KOPT-K1 (cell line): Measurements from ENCODE around the gene VPS13D.

ENCODE experiments used
- H3K27ac ChIP-seq: fragments of 200-600 bp; sonication (generic); 2 replicates; pipeline ENCODE4 v1.5.1; 2016; ENCODE audit warnings: antibody characterized with exemption, mild to moderate bottlenecking, low read depth, low read length; ENCODE audit not compliant: poor library complexity, severe bottlenecking
- H3K36me3 ChIP-seq: fragments of 200-600 bp; sonication (generic); 2 replicates; pipeline ENCODE4 v1.5.1; 2017; ENCODE audit warnings: antibody characterized with exemption, mild to moderate bottlenecking, low read length, moderate library complexity; ENCODE audit not compliant: insufficient read depth
- H3K9me3 ChIP-seq: fragments of 200-600 bp; sonication (generic); 2 replicates; pipeline ENCODE4 v1.5.1; 2017; ENCODE audit warnings: antibody characterized with exemption, low read length, mild to moderate bottlenecking; ENCODE audit not compliant: insufficient read depth, poor library complexity, severe bottlenecking

VPS13D gene

DNA sequence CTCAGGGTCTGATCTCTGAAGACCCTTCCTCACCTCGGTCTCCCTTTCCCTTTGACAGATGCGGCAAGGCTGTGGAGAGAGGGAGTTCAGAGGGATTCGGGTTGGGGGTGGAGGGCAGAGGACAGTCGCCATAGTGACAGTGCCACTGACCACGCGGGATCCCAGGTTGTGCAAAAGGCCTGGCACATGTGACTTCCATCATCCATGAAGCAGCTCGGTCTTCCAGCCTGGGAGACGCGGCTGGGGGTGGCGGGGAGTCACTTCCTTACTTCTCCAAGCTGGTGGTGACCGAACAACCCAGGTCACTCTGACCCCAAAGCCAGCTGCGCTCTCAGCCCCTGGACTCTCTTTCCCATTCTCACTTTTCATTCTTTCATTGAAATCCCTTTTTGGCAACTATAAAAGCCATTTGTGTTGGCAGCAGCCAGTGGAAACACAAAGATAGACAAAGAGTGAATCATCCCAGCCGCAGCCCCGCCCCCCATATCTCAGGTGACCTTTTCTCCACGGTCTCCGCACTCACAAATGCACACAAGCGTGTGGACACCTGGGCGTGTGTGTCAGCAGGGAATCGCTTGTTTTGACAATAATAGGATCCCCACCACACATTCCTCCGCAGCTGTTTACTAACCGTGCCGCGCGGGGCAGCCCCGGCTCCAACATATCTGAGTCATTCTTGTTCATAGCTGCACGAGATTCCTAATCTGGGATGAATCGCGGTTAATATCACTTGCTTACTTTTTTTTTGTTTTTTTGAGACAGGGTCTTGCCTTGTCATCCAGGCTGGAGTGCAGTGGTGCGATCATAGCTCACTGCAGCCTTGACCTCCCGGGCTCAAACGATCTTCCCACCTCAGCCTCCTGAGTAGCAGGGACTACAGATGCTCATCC is 319.9 kb downstream of the VPS13D start:
- Histone ChIP-seq H3K27ac (no peak overlapping the region), H3K9me3 (no peaks in the 10 kb centered on the region), H3K36me3 (no peaks in the 10 kb centered on the region)

DNA sequence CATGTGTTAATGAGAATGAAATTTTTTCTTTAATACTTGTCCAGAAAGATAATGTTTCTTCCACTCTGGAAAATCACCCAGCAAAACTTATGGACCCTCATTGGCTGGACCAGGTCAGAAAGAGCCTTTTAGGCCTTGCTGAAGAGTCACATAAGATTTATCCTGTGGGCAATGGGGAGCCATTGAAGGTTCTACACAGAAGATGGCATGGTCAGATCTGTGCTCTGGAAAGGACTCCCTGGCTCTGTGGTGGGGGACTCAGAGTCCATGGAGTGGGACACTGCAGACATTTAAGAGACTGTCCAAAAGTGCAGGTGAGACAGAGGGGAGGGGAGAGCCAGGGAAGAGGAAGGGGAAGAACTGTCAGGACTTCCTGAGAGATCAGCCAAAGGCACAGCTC is 321.8 kb downstream of the VPS13D start:
- Histone ChIP-seq H3K9me3 (no peaks in the 10 kb centered on the region), H3K36me3 (no peaks in the 10 kb centered on the region)

DNA sequence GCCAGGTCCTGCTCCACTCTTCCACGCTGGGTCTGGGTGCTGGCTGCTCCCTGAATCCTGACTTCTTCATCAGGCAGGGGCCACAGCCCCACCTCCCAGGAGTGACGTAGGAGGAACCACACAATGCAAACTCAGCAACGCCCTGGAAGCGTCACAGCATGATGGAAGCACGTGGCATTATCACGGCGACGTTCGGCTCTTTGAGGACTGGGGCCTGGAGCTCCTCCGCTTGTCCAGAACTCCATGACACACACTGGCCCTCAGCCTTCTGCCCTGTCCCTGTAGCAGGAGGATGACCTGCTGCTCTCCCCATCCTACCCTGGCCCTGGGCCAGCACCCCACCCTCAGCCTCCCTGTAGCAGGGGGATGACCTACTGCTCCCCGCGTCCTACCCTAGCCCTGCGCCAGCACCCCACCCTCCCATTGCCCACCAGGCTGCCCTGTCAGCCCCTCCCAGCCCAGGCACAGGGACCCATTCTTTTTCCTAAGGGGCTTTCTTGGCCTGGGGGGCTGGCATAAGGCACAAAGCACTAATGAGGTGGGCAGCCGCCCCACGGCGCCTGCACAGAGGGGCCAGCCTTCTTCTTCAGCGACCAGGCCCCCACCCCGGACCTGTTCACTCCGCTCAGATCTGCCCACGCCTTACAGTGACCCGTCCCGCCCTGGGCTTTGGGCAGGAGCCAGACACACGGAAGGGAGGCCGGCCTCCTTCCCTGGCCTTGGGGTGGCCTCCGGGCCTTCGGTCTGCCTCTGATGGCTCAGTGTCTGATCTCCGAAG is 322.5 kb downstream of the VPS13D start:
- no peaks in the 10 kb centered on the region for H3K36me3 ChIP-seq
- H3K9me3 ChIP-seq, result no peaks in the 10 kb centered on the region
- H3K27ac ChIP-seq, result no peak overlapping the region

More for the DNA sequence above, 321.8 kb downstream of the VPS13D start:
- H3K27ac ChIP-seq, result no peak overlapping the region

DNA sequence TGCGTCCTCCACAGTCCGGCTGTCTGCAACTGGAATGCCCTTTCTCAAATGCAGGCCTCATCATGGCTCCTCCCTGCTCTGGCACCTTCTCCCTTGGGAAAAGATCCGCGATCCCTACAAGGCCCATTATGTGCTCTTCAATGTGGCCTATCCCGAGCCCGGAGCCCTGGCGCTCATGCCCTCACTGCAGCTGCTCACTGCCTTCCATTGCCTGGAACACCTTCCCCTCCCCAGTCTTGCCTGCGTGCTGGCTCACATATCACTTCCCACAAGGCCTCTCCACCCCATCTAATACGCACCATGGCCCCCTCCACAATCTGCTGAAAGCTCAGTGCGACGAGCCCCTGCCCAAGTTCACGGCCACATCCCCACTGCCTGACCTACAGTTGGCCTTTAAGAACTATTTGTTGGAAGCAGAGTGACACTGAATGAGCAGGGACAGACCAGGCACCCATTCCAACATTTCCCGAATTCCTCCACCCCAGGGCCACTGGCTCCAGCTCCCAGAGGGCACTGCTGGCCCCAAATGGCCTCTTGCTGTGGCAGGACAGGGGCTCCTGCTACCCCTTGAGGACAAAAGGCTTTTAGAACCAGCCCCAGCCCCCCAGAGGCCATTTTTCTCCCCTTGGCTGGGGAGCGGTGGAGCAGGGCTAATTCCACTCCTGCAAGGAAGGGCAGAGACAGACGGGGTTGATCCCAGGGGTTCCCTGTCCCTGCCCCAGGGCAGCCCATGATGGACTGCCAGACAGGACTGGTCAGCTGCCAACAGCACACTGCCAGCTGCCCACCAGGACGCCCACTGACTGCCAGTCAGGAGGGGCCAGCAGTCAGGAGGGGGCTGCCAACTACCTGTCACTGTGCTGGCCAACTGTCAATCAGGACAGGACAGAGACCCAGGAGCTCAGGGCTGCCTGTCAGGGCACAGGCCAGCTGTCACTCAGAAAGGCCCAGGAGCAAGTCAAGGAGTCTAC is 323.4 kb downstream of the VPS13D start:
- no peak overlapping the region for H3K27ac ChIP-seq
- H3K36me3 ChIP-seq, result no peaks in the 10 kb centered on the region
- H3K9me3 ChIP-seq, result no peaks in the 10 kb centered on the region

DNA sequence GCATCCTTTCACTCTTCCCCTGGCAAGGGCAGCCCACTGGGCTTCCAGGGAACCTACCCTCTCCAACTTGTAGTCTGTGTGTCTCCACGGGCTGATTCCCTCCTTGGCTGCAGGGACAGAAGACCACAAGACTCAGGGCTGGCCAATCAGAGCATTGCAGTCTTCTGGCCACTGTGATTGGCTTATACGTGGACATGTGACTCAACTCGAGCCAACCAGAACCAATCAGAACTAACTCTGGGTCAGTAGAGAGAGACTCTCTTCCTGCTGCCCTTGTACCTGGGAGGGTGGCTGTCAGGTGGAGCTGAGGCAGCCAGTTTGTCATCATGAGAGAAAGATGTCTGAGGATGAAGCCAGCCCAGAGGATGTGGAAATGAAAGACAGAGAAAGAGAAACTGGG is 324.1 kb downstream of the VPS13D start:
- Histone ChIP-seq H3K27ac (no peak overlapping the region), H3K36me3 (no peaks in the 10 kb centered on the region), H3K9me3 (no peaks in the 10 kb centered on the region)

DNA sequence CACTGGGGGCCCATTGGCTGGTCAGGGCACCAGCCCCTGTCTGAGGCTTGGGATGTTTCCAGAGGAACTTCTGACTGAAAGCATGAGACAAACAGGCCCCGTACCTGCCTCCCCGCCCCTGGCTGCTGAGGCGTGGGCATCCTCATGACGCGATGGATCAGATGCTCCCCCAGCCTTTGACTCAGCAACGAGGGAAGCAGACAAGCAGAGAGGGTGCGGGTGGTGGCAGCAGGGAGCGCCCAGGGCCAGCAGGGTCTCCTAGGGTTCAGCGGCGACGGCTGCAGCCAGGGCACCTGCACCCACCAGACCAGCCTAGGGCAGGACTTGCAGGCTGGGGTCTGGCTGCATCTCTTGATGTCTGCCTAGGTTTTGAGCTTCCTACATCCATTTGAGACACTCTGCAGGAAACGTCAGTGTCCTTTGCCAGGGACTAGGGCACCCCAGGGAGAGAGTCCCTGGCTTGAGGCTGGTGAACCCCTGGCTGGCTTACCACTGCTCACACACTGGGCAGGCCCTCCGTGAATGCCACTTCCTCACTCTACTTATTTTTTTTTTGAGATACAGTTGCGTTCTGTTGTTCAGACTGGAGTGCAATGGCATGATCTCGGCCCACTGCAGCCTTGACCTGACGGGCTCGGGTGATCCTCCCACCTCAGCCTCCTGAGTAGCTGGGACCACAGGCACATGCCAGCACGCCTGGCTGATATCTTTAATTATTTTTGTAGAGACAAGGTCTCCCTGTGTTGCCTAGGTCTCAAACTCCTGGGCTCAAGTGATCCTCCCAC is 324.9 kb downstream of the VPS13D start:
- H3K36me3 ChIP-seq, result no peaks in the 10 kb centered on the region
- no peak overlapping the region for H3K27ac ChIP-seq
- no peaks in the 10 kb centered on the region for H3K9me3 ChIP-seq

DNA sequence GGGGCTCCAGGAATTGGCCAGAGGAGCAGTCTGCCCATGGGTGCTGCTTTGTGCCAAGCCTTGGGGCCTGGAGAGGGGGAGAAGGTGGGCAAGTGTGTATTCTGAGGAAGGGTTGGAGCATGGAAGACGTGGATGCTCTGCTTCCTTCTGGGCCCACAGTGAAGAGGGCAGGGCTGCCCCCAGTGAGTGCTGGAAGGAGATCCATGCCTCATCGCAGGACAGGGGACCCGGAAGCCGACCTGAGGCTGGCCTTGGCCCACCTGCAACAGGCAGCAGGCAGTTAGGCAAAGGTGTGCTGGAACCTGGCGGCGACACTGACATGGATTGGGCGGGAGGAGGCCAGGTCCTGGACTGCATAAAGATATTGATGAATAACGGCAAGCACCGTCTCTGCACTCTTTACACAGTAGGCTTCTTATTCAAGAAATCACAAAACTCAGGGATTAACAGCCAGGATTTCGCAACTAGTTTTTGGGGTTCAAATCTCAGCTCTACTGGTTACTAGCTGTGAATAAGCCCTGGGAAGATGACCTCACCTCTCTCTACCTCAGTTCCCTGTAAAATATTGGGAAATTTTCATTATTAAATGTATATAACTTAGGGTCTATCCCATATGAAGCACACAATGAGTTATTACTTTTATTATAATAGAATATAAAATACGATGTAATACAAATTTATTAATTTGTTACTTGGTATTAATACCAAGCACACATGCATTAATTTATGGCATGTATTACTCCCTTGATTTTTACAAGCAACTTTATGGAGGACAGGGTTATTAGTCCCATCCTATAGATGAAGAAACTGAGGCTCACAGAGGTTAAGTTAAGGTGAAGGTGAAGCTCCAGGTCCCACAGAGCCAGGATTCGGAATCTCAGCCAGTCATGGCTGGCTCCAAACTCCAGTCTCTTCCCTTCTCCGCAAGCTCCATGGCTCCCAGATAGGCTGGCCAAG is 325.9 kb downstream of the VPS13D start:
- H3K27ac ChIP-seq, result no peak overlapping the region
- H3K36me3 ChIP-seq, result no peaks in the 10 kb centered on the region
- H3K9me3 ChIP-seq, result no peaks in the 10 kb centered on the region

DNA sequence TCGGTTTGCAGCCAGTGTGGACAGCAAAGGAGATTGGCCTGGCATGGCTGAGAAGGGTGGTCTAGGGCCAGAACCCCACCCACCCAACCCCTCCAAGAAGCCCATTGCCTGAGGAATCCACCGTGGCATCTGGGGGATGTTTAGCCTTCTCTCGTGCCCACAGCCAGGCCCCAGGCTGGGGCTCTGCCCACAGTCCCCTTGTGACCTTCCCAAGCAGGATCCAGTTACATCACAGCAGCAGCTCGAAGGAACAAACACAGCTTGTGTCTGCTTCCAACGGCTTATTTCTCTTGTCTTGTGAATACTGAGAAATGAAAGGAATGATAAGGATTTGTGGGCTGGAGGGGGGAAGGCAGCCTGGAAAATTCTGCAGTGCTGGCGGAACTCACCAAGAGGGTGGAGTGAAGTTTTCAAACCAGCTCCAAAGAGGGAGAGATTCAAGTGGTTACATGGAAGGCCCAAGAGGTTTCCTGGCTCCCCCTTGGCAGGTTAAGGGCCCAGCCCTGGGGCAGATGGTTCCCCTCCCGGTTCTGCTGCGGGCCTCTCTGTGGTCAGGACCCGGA is 326.6 kb downstream of the VPS13D start:
- no peaks in the 10 kb centered on the region for H3K36me3 ChIP-seq
- no peak overlapping the region for H3K27ac ChIP-seq
- H3K9me3 ChIP-seq, result no peaks in the 10 kb centered on the region

DNA sequence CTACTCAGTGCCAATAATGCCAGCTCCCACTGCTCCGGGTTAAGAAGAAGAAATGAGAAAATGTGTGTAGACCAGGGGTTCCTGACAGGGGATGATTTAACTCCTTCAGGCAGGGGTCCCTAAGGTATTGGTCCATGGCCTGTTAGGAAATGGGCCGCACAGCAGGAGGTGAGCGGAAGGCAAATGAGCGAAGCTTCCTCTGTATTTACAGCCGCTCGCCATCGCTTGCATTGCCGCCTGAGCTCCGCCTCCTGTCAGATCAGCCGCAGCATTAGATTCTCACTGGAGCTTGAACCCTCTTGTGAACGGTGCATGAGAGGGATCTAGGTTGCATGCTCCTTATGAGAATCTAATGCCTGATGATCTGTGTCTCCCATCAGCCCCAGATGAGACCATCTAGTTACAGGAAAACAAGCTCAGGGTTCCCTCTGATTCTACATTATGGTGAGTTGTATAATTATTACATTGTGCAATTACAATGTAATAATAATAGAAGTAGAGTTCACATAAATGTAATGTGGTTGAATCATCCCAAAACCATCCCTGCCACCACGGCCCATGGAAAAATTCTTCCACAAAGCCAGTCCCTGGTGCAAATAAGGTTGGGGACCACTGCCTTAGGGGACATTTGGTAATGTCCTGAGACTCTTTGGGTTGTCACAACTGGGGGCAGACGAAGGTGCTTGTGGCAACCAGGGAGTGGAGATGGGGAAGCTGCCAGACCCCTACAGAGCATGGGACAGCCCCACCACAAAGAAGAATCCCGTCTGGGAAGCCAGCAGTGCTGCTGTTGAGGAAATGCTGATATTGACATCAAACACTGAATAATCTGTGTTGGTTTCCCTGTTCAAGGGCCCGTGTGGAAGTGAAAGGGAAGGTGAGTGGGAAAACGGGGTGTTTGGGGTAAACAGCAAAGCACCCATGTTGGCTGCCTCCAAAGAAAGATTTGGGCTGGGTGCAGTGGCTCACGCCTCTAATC is 327.4 kb downstream of the VPS13D start:
- no peak overlapping the region for H3K27ac ChIP-seq
- no peaks in the 10 kb centered on the region for H3K36me3 ChIP-seq
- H3K9me3 ChIP-seq, result peaks cover 2% of the 10 kb centered on the region

DNA sequence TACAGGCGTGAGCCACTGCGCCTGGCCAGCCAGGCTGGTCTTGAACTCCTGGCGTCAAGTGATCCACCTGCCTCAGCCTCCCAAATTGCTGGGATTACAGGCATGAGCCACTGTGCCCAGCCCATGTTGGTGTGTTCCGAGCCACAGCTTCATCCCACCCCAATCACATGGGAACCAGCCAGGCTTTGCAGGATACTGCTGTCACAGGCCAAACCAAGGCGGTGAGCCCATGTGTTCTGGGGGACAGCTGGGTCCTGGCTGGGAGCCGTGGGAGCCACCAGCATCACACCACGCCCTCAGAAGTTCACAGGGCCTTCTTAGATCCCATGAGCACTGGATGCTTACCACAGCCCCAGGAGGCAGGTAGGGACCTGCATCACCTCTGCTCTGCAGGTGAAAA is 331.3 kb downstream of the VPS13D start:
- Histone ChIP-seq H3K9me3 (peaks cover 30% of the 10 kb centered on the region), H3K36me3 (no peaks in the 10 kb centered on the region), H3K27ac (no peak overlapping the region)
